Testis (tissue), 3 donors: ENCODE results near the gene DIO2. TPM values are rescaled to one million over a fixed set of nuclear protein-coding genes. Genes with fewer than 3 reads are reported as not detected.
A peak's percentile ranks its signal among the peaks of the same experiment; 100 is the strongest.

Experiments used
- DNase-seq: peaks from one replicate; pipeline ENCODE4 v3.0.0-alpha.2; 2019
- H3K27ac ChIP-seq, 2 donors: fragments of 200-600 bp; sonication (generic); one replicate each; pipeline ENCODE4 v1.5.1; 2019
- H3K27me3 ChIP-seq: fragments of 200-600 bp; sonication (generic); one replicate; pipeline ENCODE4 v1.5.1; 2019
- H3K36me3 ChIP-seq: fragments of 200-600 bp; sonication (generic); one replicate; pipeline ENCODE4 v1.5.1; 2017; ENCODE audit warnings: low read depth; ENCODE audit errors: missing control alignments
- H3K4me1 ChIP-seq: fragments of 200-600 bp; sonication (generic); one replicate; pipeline ENCODE4 v1.5.1; 2019
- H3K4me3 ChIP-seq, 2 donors: fragments of 200-600 bp; sonication (generic); one replicate each; pipeline ENCODE4 v1.5.1; 2017 to 2019
- H3K9me3 ChIP-seq: fragments of 200-600 bp; sonication (generic); one replicate; pipeline ENCODE4 v1.5.1; 2017
- POLR2A ChIP-seq: fragments of 450-650 bp; IDR thresholded peaks from one replicate; pipeline ENCODE4 v1.6.1; 2017; ENCODE audit warnings: antibody characterized with exemption, mild to moderate bottlenecking, moderate library complexity
- whole genome bisulfite sequencing, 2 donors: methylation state at CpG; one replicate each; pipeline ENCODE4 v1.1.5; 2018; 5-methylcytosine and 5-hydroxymethylcytosine counted together
- intact Hi-C: fragments of 100-400 bp; cut with DNase I; formaldehyde crosslinking; loops from one replicate; pipeline ENCODE4 v1.15.1; 2023; ENCODE audit warnings: low total_unique reads
- polyA plus RNA-seq: library from polyadenylated mRNA; stranded (reverse); fragments of 350-450 nt; fragmentation: Illumina TruSeq; extraction: RNeasy Lipid Tissue Mini Kit (QIAGEN cat#74804); gene quantifications from one replicate; pipeline ENCODE4 v1.2.3, GENCODE V29; 2014; ENCODE audit warnings: low read depth, low replicate concordance; ENCODE audit not compliant: insufficient read depth
- total RNA-seq, 2 donors: library from RNA; depleted of rRNA; stranded (reverse); fragments of >200 nt; gene quantifications; one replicate each; pipeline ENCODE4 v1.2.3, GENCODE V29; 2016
- TF ChIP-seq, protein P1 (sequence below), 3 experiments: fragments of 450-650 bp in 2 of 3; fragments of 200-600 bp in 1 of 3; sonication (generic) in 1 of 3; IDR thresholded peaks; one replicate each; pipeline ENCODE4 v1.5.1; 2016 to 2019; ENCODE audit warnings: antibody characterized with exemption in 3 of 3, mild to moderate bottlenecking in 2 of 3, moderate library complexity in 1 of 3

DIO2 gene
- total and polyA plus RNA-seq, 3 donors from 2014 or later = 3.8 to 10.9 (median 4.9) TPM

DNA sequence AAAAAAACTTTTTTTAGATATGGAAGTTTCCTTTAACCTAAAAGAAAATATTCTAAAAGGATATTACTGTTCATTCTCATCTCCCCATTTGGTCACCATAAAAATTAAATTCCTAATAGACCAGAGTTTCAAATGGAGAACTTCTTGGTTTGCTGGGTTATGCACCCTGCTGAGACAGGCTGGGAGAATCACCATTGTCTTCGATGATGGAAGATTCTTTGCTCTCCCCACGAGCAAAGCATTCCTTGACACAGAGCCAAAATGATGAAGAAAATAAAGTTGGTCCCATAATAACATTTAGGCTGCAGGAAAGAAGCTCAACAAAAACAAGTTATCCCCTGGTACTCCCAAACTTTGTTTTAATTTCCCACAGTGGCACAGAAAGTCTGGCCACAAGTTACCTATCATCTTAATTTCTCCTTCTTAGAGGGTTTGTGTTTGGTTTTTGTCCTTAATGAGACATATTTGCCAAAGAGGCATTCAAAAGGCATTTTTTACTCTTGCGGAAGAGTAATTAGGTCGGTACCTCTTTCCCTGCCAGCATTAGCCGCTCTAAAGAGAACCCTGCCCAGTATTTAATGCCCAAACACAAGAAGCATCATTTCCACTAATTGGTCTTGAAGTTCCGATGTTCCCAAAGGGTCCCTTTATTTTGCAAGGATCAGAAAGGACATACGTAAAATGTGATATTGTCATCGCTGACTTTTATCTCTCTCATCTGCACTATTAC, 4.8 kb downstream of the DIO2 start:
- H3K4me3 ChIP-seq = no peak overlapping the region
- intact Hi-C loops = no loop called here
- H3K4me1 ChIP-seq = no peaks in the 10 kb centered on the region
- DNase-seq = no peak
- H3K36me3 ChIP-seq = no peaks in the 10 kb centered on the region
- H3K27me3 ChIP-seq = no peaks in the 10 kb centered on the region
- TF ChIP-seq, protein P1, sequence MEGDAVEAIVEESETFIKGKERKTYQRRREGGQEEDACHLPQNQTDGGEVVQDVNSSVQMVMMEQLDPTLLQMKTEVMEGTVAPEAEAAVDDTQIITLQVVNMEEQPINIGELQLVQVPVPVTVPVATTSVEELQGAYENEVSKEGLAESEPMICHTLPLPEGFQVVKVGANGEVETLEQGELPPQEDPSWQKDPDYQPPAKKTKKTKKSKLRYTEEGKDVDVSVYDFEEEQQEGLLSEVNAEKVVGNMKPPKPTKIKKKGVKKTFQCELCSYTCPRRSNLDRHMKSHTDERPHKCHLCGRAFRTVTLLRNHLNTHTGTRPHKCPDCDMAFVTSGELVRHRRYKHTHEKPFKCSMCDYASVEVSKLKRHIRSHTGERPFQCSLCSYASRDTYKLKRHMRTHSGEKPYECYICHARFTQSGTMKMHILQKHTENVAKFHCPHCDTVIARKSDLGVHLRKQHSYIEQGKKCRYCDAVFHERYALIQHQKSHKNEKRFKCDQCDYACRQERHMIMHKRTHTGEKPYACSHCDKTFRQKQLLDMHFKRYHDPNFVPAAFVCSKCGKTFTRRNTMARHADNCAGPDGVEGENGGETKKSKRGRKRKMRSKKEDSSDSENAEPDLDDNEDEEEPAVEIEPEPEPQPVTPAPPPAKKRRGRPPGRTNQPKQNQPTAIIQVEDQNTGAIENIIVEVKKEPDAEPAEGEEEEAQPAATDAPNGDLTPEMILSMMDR (IDR thresholded peaks at IDR 0.05) = no peak
- TF ChIP-seq POLR2A = no peak
- H3K27ac ChIP-seq = no peak overlapping the region
- 78 to 79% methylated on average over 8 of the region's 8 CpGs for WGBS, 2 donors
- H3K9me3 ChIP-seq = no peaks in the 10 kb centered on the region

DNA sequence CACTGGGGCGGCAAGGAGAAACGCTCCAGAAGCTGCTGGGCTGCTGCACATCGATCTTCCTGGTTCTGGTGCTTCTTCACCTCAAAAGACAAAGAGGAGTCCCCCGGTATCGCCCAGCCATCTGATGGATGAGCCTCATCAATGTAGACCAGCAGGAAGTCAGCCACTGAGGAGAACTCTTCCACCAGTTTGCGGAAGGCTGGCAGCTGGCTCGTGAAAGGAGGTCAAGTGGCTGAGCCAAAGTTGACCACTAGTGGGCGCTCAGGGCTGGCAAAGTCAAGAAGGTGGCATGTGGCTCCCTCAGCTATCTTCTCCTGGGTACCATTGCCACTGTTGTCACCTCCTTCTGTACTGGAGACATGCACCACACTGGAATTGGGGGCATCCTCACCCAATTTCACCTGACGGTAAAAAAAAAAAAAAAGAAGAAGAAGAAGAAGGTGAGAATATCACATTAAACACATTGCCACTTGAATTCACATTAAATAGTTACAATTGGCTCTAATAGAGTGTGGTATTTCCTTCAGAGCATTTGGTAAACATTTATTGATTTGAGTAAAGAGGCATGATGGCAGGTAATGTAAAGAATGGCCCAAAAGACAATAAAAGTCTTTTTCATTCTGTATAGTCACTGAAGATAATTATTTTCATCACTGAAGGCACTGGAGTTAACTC, 8.3 kb downstream of the DIO2 start:
- intact Hi-C loops = no loop called here
- no peak overlapping the region for H3K27ac ChIP-seq
- no peaks in the 10 kb centered on the region for H3K36me3 ChIP-seq
- no peak overlapping the region for H3K4me3 ChIP-seq
- TF ChIP-seq POLR2A = no peak
- TF ChIP-seq, protein P1 (IDR thresholded peaks at IDR 0.05) = peak in 2 of 3 experiments; percentile 18 to 24
- 38 to 73% methylated on average over 9 of the region's 9 CpGs for WGBS, 2 donors
- peak; percentile 66 for DNase-seq
- H3K4me1 ChIP-seq = no peaks in the 10 kb centered on the region
- no peaks in the 10 kb centered on the region for H3K27me3 ChIP-seq
- no peaks in the 10 kb centered on the region for H3K9me3 ChIP-seq

DNA sequence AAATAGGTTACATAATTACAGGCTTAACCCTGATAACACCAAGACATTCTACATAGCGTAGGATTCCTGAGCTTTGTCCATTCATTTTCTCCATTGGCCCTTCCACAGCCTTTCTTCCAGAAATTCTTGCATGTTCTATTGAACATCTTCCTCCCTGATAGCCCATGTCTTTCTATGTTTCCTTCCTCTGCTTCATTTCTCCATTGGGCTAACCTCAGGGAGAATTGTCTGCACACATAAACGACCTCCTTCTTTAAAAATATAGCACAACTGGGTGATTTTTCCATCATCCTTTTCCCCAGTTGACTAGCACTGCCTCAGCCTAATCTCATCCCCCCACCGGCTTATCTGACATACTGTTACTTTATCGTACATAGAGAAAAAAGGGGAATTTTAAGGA, 11.2 kb downstream of the DIO2 start:
- Histone ChIP-seq H3K27ac (no peak overlapping the region), H3K27me3 (no peaks in the 10 kb centered on the region), H3K4me3 (no peak overlapping the region), H3K4me1 (no peaks in the 10 kb centered on the region), H3K9me3 (no peaks in the 10 kb centered on the region), H3K36me3 (no peaks in the 10 kb centered on the region)
- WGBS, 2 donors = 70 to 74% methylated on average over 4 of the region's 4 CpGs
- TF ChIP-seq POLR2A = no peak
- TF ChIP-seq, protein P1 (IDR thresholded peaks at IDR 0.05) = no peak
- no peak for DNase-seq
- intact Hi-C loops = no loop called here

DNA sequence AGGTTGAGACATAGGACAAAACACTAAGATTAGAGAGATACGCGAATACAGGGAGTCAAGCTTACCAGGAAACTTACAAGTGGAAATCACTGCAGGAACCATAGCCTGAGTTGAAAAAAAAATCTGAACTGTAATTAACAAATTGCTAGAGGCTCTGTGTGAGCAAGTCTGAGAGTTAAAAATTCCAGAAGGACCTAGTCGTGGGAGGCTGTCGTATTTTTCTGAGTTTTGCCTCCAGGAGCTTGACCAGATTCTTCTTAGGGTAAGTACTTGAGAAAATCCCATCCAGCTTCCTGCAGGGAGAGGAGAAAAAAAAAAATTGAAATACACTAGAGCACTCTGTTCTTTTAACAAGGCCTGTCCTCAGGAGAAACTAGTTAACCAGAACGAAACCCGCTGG, 22.7 kb downstream of the DIO2 start:
- Histone ChIP-seq H3K36me3 (no peaks in the 10 kb centered on the region), H3K9me3 (no peaks in the 10 kb centered on the region), H3K4me1 (no peaks in the 10 kb centered on the region), H3K27me3 (no peaks in the 10 kb centered on the region), H3K27ac (no peak overlapping the region), H3K4me3 (no peak overlapping the region)
- intact Hi-C loops = no loop called here
- WGBS, 2 donors = 94 to 95% methylated on average over 6 of the region's 6 CpGs
- DNase-seq = no peak
- TF ChIP-seq, protein P1 (IDR thresholded peaks at IDR 0.05) = no peak
- TF ChIP-seq POLR2A = no peak
